RWPE1 (cell line): ENCODE data around the gene ADCYAP1R1.

Experiments used
- CTCF ChIA-PET: fragments of 350-600 bp; sonication (Branson Sonifier 250); formaldehyde crosslinking; extraction: SDS; loops from one replicate; lab custom pipeline; 2021; lab: Yijun Ruan, JAX
- POLR2A ChIA-PET: fragments of 400-600 bp; formaldehyde crosslinking; extraction: SDS; loops from one replicate; lab custom pipeline; 2020; ENCODE audit warnings: antibody characterized with exemption; ENCODE audit not compliant: low non-redundant PET; lab: Yijun Ruan, JAX
- DNase-seq: peaks from one replicate; pipeline ENCODE4 v3.0.0; 2012; ENCODE audit warnings: low spot score
- H3K27ac ChIP-seq: fragments of 450-650 bp; 2 replicates; pipeline ENCODE4 v1.5.1; 2017
- TF ChIP-seq, protein P1 (sequence below): fragments of 450-650 bp; conservative IDR thresholded peaks from 2 replicates; pipeline ENCODE4 v1.5.1; 2017; ENCODE audit warnings: low read depth, mild to moderate bottlenecking

The ADCYAP1R1 gene

DNA sequence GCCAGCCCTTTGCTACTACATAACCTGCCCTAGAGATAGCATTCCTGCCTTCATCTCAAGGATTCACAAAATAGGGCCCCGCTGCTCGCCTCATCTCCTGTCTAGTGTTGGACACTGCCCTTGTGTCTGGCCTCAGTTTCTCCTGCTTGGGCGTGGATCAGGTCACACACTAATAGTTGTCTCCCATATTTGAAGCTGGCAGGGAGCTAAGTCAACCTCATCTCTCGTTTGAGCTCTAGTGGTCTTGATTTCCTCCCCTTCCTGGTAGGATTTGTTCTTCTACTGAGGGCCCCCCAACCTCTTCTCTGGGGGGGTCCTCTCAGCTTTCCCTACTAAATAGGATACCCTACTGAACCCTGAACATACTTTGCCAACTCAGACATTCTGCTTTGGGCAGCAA lies 42.2 kb downstream of the ADCYAP1R1 start:
- H3K27ac ChIP-seq: no peak overlapping the region
- POLR2A ChIA-PET: no interaction called here
- CTCF ChIA-PET: interaction anchor here (0.6 kb wide), 2 partner anchors 40 to 1168 kb away, joined by 3 to 4 read pairs; no protein-coding TSS in a partner anchor
- TF ChIP-seq, protein P1, sequence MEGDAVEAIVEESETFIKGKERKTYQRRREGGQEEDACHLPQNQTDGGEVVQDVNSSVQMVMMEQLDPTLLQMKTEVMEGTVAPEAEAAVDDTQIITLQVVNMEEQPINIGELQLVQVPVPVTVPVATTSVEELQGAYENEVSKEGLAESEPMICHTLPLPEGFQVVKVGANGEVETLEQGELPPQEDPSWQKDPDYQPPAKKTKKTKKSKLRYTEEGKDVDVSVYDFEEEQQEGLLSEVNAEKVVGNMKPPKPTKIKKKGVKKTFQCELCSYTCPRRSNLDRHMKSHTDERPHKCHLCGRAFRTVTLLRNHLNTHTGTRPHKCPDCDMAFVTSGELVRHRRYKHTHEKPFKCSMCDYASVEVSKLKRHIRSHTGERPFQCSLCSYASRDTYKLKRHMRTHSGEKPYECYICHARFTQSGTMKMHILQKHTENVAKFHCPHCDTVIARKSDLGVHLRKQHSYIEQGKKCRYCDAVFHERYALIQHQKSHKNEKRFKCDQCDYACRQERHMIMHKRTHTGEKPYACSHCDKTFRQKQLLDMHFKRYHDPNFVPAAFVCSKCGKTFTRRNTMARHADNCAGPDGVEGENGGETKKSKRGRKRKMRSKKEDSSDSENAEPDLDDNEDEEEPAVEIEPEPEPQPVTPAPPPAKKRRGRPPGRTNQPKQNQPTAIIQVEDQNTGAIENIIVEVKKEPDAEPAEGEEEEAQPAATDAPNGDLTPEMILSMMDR: no peak
- DNase-seq: no peak

GRCh38 chr7:31095286-31096197 lies 43.4 kb downstream of the ADCYAP1R1 start:
- no peak for DNase-seq
- TF ChIP-seq, protein P1: no peak
- no peak overlapping the region for H3K27ac ChIP-seq
- ChIA-PET CTCF (no interaction called here), POLR2A (no interaction called here)

- POLR2A ChIA-PET: no interaction called here
- TF ChIP-seq, protein P1: no peak
- CTCF ChIA-PET: no interaction called here
- no peak for DNase-seq
- H3K27ac ChIP-seq: no peak overlapping the region
These were observed 44.2 kb downstream of the ADCYAP1R1 start for GRCh38 chr7:31096198-31096876.

- ChIA-PET POLR2A (no interaction called here), CTCF (no interaction called here)
- DNase-seq: no peak
- TF ChIP-seq, protein P1: no peak
- H3K27ac ChIP-seq: no peak overlapping the region
These were observed 44.8 kb downstream of the ADCYAP1R1 start for GRCh38 chr7:31096877-31097258.

DNA sequence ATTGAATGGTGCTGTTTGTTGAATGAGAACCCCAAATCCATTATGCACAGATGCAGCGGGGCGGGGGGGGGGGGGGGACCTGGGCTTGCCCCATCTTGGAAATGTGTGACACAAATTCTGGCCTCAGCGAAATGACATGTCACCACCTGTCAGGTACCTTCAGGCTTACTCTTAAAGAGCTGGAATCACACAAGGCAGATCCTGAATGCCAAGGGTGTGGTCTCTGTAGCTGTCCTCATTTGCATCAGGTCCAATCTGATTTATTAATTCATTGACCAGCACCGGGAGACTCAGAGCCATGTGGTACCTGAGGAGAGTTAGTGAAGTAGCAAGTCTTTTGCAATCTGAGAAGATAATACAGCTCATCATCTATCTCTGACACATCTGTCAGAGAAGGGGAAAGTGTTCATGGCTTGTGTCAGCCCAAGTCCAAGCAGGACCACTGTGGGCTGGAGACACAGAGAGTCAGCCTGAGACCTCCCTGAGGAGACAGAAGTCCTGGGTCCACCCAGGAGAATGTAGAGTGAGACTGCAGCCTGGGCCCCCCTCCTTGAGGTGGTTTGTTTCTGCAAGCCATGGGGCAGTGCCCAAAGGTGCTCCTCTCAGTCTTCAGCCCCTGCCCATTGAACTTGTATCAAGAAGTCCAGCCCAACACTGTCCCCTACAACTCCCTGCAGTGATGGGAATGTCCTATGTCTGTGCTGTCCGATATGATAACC lies 46.7 kb downstream of the ADCYAP1R1 start:
- ChIA-PET POLR2A (no interaction called here), CTCF (interaction anchor here (0.6 kb wide), 1 partner anchor 131 kb away, joined by 4 read pairs; no protein-coding TSS in a partner anchor)
- TF ChIP-seq, protein P1: no peak
- DNase-seq: no peak
- no peak overlapping the region for H3K27ac ChIP-seq
